ENCODE results near the gene GALNS. TPM values are rescaled to one million over a fixed set of nuclear protein-coding genes. Genes with fewer than 3 reads are reported as not detected.
"Not testable (repeated sequence)": the region's sequence is repeated elsewhere in the genome, so short reads cannot be mapped to it uniquely, and the experiment has no call there.

Gene GALNS
- 14.6 TPM for total RNA-seq
- long read RNA-seq, transcript GALNS-201 (14 exons, 2,363 nt), result major isoform, 18 of 29 reads
- long read RNA-seq, partial matches to known transcripts, result 3 of 29 reads
- long read RNA-seq, other reads (novel, unspliced or antisense), result 8 of 29 reads

DNA sequence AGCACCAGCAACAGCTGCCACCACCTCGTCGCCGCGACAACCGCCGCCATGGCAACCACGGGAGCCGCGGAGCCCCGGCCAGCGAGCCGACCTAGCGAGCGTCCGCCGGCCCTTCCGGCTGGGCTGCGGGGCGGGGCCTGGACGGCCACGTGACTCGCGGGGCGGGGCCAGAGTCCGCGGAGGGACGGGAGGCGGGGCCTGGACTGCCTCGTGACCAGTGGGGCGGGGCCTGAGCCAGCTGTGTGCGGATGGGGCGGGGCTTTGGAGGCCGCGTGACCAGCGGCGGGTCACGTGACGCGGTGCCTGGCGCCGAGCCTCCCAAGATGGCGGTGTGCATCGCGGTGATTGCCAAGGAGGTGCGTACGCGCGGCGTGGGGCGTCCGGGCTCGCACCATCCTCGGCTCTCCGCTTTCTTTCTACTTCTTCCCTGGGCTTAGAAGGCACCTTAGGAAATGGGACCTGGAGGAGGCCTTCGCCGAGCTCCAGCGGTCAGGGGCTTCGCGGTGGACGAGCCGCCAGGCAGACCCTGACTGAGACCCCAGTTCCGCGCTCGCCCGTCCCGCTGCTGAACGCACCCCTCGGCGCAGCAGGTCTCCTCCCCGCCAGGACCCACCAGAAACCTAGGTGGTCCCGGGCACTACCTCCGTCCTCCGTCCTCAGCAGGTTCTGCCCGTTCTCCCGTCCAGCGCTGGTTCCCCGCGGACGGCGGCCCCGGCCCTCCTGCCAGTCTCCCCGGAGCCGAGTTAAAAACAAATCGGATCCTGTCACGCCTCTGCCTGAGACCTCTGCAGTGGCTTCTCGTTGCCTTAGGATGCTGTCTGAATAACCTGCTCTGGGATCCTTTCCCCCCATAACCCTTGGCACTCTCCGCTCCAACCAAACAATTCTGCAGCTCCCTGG lies at the start of gene GALNS, which contains the start of gene TRAPPC2L:
TSS of gene GALNS (minus strand) at position 120 of the 900 bp plus-strand sequence. CDS start at position 50, 70 bp downstream.
TSS of gene TRAPPC2L (plus strand) at position 300 of the 900 bp plus-strand sequence. CDS start at position 324, 24 bp downstream.
- intact Hi-C loops (cut with micrococcal nuclease), result no loop called here
- DNase-seq (peak; percentile 100), ATAC-seq (peak; percentile 98)

GRCh38 chr16:88906020-88906419 lies 49.3 kb upstream of the GALNS start:
- ATAC-seq (no peak), DNase-seq (no peak)
- intact Hi-C loops (cut with micrococcal nuclease), result no loop called here

DNA sequence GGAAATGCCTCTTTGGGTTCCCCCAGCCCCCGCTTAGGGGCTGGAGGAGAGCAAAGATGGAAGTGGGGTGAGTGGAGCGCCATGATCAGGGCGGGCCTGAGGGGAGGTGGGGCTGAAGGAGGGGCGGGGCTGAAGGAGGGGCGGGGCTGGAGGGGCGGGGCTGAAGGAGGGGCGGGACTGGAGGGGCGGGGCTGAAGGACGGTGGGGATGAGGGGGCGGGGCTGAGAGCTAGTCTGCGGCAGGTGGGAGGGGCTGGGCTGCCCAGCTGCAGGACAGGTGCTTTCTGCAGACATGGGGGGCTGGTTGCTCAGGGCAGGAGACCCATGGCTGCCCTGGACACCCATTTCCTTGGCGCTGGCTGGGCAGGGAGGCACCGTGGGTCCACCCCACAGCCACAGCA lies 48.8 kb upstream of the GALNS start:
- intact Hi-C loops (cut with micrococcal nuclease), result no loop called here
- ATAC-seq (no peak), DNase-seq (no peak)

- no peak for DNase-seq
- intact Hi-C loops (cut with micrococcal nuclease), result no loop called here
- ATAC-seq, result peak; percentile 6
Observed at GRCh38 chr16:88904676-88905365, 48.1 kb upstream of the GALNS start.

DNA sequence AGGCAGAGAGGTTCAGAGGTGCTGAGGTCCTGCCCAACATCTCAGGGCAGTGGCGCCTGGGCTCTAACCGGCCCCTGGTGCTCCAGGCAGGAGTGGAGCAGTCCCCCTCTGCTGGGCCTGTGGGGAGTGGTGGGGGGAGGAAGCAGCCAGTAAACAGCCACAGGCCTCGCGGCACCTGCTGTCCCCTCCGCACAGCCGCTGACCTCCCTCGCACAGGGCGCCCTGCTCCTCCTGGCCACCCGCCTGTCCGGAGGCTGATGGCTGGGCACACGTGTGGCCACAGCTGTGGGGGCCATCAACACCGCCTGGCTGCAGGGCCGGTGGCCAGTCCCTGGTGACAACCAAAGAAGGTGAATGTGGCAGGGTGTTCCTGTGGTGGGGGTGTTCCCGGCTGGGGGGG lies 46.5 kb upstream of the GALNS start:
- DNase-seq (no peak), ATAC-seq (no peak)
- intact Hi-C loops (cut with micrococcal nuclease), result no loop called here

DNA sequence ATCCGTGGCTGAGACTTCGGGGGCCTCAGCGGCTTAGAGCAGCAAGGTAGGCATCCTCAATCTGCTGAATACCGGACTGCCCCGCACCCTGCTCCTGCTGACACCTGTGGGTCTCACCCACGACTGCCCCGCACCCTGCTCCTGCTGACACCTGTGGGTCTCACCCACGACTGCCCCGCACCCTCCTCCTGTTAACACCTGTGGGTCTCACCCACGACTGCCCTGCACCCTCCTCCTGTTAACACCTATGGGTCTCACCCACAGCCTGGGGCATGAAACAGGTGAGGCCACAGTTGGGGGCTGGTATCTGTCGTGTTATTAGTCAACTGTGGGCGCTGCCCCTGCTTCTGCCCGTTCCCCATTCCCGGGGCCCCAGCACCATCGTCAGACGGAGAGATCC lies 46.0 kb upstream of the GALNS start:
- DNase-seq, result no peak
- no peak for ATAC-seq
- intact Hi-C loops (cut with micrococcal nuclease), result no loop called here

GRCh38 chr16:88901718-88902337 lies 45.1 kb upstream of the GALNS start:
- intact Hi-C loops (cut with micrococcal nuclease), result no loop called here
- DNase-seq, result no peak
- no peak for ATAC-seq

- intact Hi-C loops (cut with micrococcal nuclease), result no loop called here
- no peak for DNase-seq
- no peak for ATAC-seq
Observed at GRCh38 chr16:88900662-88901052, 43.9 kb upstream of the GALNS start.

- no peak for ATAC-seq
- intact Hi-C loops (cut with micrococcal nuclease), result no loop called here
- DNase-seq, result no peak
Observed at GRCh38 chr16:88899901-88900661, 43.3 kb upstream of the GALNS start.

DNA sequence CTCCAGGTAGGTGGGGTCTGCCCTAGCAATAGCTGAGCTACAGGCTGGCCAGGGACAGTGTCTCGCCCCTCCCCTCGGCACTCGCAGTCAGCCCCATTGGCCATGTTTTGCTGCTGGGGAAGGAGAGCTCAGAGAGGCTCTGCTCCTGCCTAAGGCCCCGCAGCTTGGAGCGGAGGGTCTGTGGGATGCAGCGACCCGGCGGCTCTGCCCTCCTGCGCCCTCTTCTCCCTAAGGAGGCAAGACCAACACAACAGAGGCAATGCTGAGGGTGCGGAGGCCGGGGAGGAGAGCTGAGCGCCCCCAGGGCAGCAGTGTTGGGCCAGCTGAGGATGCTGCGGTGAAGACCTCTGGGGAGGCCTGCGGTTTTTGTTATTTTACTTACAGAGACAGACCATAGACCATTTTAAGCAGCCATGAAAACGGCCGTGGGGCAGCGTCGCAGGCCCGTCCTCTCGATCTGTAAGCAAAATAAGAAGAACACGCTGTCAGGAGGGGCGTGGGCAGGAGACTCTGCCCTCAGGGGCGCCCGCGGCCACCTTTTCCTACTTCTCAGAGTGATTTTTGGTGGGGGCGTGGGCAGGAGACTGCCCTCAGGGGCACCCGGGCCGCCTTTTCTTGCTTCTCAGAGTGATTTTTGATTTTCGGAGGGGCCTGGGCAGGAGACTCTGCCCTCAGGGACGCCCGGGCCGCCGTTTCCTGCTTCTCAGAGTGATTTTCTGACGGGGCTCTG lies 41.1 kb upstream of the GALNS start:
- DNase-seq (no peak), ATAC-seq (no peak)
- intact Hi-C loops (cut with micrococcal nuclease), result no loop called here

DNA sequence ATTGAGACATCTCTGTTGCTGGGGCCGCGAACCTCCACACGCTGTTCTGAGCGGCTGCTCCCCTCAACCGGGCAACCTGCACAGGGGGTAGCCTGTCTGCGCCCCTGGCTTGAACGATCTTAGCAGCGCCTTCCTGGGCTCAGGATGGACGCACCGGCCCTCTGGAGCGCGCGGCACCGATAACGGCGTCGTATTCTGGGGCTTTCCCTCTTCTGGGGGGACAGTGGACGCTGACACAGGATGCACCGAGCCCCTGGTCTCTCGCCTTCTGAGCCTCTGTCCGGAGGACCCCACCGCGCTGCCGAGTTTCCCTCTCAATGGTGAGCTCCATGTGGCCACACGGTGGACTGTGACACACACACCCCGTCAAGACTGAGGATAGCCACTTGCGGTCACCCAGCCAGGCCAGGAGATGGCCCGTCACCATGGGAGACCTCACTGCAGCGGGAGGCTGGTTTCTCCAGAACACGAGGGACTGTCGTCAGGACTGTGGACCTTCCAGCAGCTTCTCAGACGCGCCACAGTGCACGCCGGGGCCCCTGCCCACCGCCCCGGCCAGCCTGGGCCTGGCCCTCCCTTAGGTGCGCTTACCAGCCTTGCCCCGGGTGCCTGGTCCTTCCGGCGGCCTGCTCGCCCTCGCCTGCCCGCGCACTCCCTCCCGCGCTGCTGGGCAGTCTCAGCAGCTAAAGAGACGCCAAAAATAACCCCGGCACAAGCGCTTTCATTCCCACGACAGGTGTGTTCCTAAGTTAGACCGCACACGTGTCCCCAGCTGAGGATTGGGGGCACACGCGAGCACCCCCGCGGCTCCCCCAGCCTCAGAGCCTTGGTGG lies 39.7 kb upstream of the GALNS start:
- intact Hi-C loops (cut with micrococcal nuclease), result no loop called here
- peak; percentile 25 for ATAC-seq
- DNase-seq, result peak; percentile 30

DNA sequence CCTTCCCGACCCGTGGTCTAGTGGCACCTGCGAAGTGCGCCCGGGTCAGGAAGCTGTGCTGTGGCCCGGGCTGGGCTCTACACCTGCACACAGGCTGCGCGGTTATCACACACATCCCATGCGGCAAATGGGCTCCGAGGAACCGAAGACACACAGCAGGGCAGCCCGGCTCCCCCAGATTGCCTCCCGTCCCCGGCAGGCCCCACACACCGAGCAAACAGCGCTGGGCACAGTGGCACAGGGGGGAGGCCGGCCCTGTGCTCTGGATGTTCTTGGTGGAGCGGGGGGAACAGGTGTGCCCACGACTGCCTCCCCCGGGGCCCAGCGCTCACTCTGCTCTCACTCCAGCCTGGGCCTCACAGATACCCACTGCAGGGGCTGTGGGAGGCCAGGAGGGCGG lies 38.6 kb upstream of the GALNS start:
- DNase-seq (no peak), ATAC-seq (no peak)
- intact Hi-C loops (cut with micrococcal nuclease), result no loop called here

GRCh38 chr16:88894681-88895300 lies 38.0 kb upstream of the GALNS start:
- no peak for DNase-seq
- ATAC-seq, result no peak
- intact Hi-C loops (cut with micrococcal nuclease), result no loop called here

DNA sequence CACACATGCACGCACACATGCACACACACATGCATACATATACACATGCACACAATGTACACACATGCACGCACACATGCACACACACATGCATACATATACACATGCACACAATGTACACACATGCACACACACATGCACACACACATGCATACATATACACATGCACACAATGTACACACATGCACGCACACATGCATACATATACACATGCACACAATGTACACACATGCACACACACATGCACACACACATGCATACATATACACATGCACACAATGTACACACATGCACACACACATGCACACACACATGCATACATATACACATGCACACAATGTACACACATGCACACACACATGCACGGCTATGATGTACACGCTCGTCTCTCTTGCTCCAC lies 37.5 kb upstream of the GALNS start:
- DNase-seq; intact Hi-C loops (cut with micrococcal nuclease); ATAC-seq: not testable (repeated sequence)

- DNase-seq (no peak), ATAC-seq (no peak)
- intact Hi-C loops (cut with micrococcal nuclease), result no loop called here
Observed at GRCh38 chr16:88893127-88893968, 36.6 kb upstream of the GALNS start.

DNA sequence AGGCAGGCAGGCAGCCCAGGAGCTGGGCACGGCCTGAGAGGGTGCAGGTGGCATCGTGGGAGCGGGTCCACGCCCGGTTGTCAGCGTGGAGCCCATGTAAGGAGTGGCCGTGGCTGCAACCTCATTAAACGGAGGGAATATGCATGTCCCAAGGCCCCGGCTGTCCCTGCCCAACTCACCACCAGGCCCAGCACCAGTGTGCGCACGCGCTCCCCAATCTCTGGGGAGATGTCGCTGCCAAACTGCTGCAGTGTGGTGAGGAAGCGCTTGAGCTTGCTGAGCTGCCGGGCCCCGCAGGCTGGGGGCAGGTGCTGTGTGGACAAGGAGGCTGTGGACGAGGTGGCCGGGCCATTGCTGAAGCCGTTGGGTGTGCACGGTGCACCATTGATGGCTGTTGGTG lies 35.3 kb upstream of the GALNS start:
- ATAC-seq, result no peak
- DNase-seq, result peak; percentile 39
- intact Hi-C loops (cut with micrococcal nuclease), result no loop called here

All from left ventricle myocardium superior (tissue), 1 donor.